Activated B cell treated with CpG ODN at 0.5 μM for 24 hours (primary cell): ENCODE measurements around the gene AK9. TPM values are rescaled to one million over a fixed set of nuclear protein-coding genes. Genes with fewer than 3 reads are reported as not detected.
A peak's percentile ranks its signal among the peaks of the same experiment; 100 is the strongest.

Experiments
- ATAC-seq: fragments of 200-7000 bp; cut with Tn5 transposase; one replicate; pipeline ENCODE4 v1.10.0; 2021; ENCODE audit warnings: low read depth, mild to moderate bottlenecking, moderate library complexity
- CTCF ChIA-PET: fragments of 350-600 bp; sonication (Branson Sonifier 250); formaldehyde crosslinking; loops from one replicate; lab custom pipeline; 2021; ENCODE audit warnings: antibody characterized with exemption; lab: Charles Lee
- POLR2A ChIA-PET: fragments of 350-600 bp; sonication (Branson Sonifier 250); formaldehyde crosslinking; loops from one replicate; lab custom pipeline; 2021; ENCODE audit warnings: antibody characterized with exemption; lab: Charles Lee
- DNase-seq: peaks from one replicate; pipeline ENCODE4 v3.0.0; 2022
- H3K27ac Mint-ChIP-seq: one replicate; pipeline ENCODE4 v1.8.0; 2020; ENCODE audit warnings: mixed read lengths
- H3K27me3 Mint-ChIP-seq: one replicate; pipeline ENCODE4 v1.8.0; 2021; ENCODE audit warnings: mixed read lengths
- H3K36me3 Mint-ChIP-seq: one replicate; pipeline ENCODE4 v1.8.0; 2021; ENCODE audit warnings: low read depth, mixed read lengths
- H3K4me1 Mint-ChIP-seq: one replicate; pipeline ENCODE4 v1.8.0; 2021; ENCODE audit warnings: mixed read lengths
- H3K4me3 Mint-ChIP-seq: one replicate; pipeline ENCODE4 v1.8.0; 2020; ENCODE audit warnings: mild to moderate bottlenecking, mixed read lengths
- H3K9me3 Mint-ChIP-seq: one replicate; pipeline ENCODE4 v1.8.0; 2020; ENCODE audit warnings: mixed read lengths
- CTCF ChIP-seq: fragments of 200-600 bp; IDR thresholded peaks from one replicate; pipeline ENCODE4 v1.8.0; 2022; ENCODE audit warnings: antibody characterized with exemption, mild to moderate bottlenecking
- intact Hi-C: fragments of 100-400 bp; cut with micrococcal nuclease; formaldehyde crosslinking; loops from one replicate; pipeline ENCODE4 v1.15.1; 2024
- total RNA-seq: library from RNA; stranded (reverse); gene quantifications from 2 replicates; pipeline ENCODE4 v1.2.3, GENCODE V29; 2022

Gene AK9
- total RNA-seq, 1 donor from 2014 or later = 9.1 TPM

- H3K4me1 Mint-ChIP-seq = peaks cover 2% of the 10 kb centered on the region
- CTCF ChIA-PET = no interaction called here
- no peak overlapping the region for H3K4me3 Mint-ChIP-seq
- H3K9me3 Mint-ChIP-seq = peaks cover 3% of the 10 kb centered on the region
- no peak for DNase-seq
- H3K27ac Mint-ChIP-seq = no peak overlapping the region
- ATAC-seq = no peak
- intact Hi-C loops = no loop called here
- no peak for TF ChIP-seq CTCF
- POLR2A ChIA-PET = no interaction called here
- H3K27me3 Mint-ChIP-seq = no peaks in the 10 kb centered on the region
- H3K36me3 Mint-ChIP-seq = no peaks in the 10 kb centered on the region
Measured at GRCh38 chr6:109531446-109531845, 159.6 kb downstream of the AK9 start.

DNA sequence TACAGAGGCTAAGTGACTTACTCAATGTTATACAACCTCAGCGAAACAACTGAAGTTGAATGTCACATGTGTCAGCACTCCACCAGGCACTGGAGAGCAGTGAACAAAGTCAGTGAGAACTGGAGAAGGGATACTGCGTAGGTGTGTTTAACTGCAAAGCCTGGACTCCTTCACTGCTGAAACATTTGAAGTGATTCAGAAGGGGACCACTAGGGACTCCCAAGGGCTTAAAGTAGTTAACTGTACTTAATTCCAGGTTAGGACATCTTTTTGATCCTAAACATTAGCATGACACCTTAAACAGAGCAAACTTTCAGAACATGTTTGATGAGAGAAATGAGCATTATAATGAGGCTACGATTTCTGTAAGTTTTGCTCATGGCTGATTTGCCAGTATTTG is 163.0 kb downstream of the AK9 start:
- Mint-ChIP-seq H3K4me3 (no peak overlapping the region), H3K27me3 (no peaks in the 10 kb centered on the region), H3K4me1 (peaks cover 2% of the 10 kb centered on the region), H3K27ac (no peak overlapping the region), H3K9me3 (peaks cover 2% of the 10 kb centered on the region), H3K36me3 (peaks cover 4% of the 10 kb centered on the region)
- CTCF ChIA-PET = interaction anchor here (1.0 to 2.8 kb wide), 4 partner anchors 163 to 863 kb away, joined by 3 to 20 read pairs (median 9); partner anchors contain the start of genes AK9 and FIG4
- intact Hi-C loops = loop anchor here (1.0 to 5.0 kb wide), 5 partner anchors 163 to 863 kb away; partner anchors contain the start of genes AK9 and FIG4
- no peak for ATAC-seq
- no peak for TF ChIP-seq CTCF
- POLR2A ChIA-PET = no interaction called here
- no peak for DNase-seq

- ATAC-seq (peak; percentile 58), DNase-seq (peak; percentile 27)
- Mint-ChIP-seq H3K9me3 (peaks cover 2% of the 10 kb centered on the region), H3K27me3 (no peaks in the 10 kb centered on the region), H3K4me3 (no peak overlapping the region), H3K36me3 (peaks cover 4% of the 10 kb centered on the region), H3K4me1 (peaks cover 2% of the 10 kb centered on the region), H3K27ac (no peak overlapping the region)
- CTCF ChIA-PET = interaction anchor here (1.0 to 2.8 kb wide), 6 partner anchors 178 to 864 kb away, joined by 3 to 20 read pairs (median 9); no protein-coding TSS in a partner anchor
- intact Hi-C loops = loop anchor here (1.0 to 5.0 kb wide), 5 partner anchors 164 to 864 kb away; partner anchors contain the start of genes AK9 and FIG4
- no peak for TF ChIP-seq CTCF
- POLR2A ChIA-PET = no interaction called here
Measured at GRCh38 chr6:109526905-109527628, 163.9 kb downstream of the AK9 start.

DNA sequence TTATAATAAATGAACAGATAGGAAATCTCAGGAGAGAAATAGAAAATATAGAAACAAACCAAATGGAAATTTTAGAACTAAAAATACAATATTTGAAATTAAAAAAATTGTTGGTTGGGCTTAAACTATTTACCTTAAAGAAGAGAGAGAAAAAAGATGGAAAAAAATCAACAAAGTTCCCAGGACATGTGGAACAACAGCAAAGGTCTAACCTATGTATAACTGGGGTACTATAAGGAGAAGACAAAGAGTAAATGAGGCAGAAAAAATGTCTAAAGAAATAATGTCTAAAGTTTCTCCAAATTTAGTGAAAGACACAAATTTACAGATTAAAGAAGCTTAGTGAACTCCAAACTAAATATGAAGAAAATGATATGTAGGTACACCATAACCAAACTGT is 166.9 kb downstream of the AK9 start:
- intact Hi-C loops = no loop called here
- peaks cover 4% of the 10 kb centered on the region for H3K36me3 Mint-ChIP-seq
- DNase-seq (no peak), ATAC-seq (no peak)
- H3K9me3 Mint-ChIP-seq = peaks cover 4% of the 10 kb centered on the region
- TF ChIP-seq CTCF = no peak
- CTCF ChIA-PET = interaction anchor here (2.7 kb wide), 1 partner anchor 516 kb away, joined by 17 read pairs; no protein-coding TSS in a partner anchor
- no peak overlapping the region for H3K4me3 Mint-ChIP-seq
- H3K27me3 Mint-ChIP-seq = no peaks in the 10 kb centered on the region
- H3K27ac Mint-ChIP-seq = no peak overlapping the region
- POLR2A ChIA-PET = no interaction called here
- peaks cover 2% of the 10 kb centered on the region for H3K4me1 Mint-ChIP-seq

DNA sequence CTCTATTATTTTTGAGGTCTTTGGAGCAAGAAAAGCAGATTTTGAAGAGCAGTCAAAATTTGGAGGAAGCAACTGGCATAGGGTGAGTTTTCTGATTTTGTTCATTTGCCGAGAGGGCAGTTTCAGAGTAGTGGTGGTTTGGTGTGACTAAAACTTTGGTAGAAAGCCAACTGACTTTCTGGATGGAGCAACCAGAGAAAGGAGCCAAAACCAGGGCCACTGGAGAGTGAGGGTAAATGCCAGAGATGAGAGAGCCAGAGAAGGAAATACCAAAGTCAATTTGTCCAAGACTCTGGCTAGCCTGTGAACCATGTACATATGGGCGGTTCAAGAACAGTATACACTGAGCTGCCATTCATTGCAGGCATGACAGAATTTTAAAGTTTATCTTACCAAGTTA is 167.5 kb downstream of the AK9 start:
- Mint-ChIP-seq H3K4me1 (peaks cover 2% of the 10 kb centered on the region), H3K4me3 (no peak overlapping the region), H3K36me3 (peaks cover 4% of the 10 kb centered on the region), H3K27ac (no peak overlapping the region), H3K27me3 (no peaks in the 10 kb centered on the region), H3K9me3 (peaks cover 4% of the 10 kb centered on the region)
- ChIA-PET CTCF (no interaction called here), POLR2A (no interaction called here)
- no peak for TF ChIP-seq CTCF
- intact Hi-C loops = no loop called here
- no peak for DNase-seq
- no peak for ATAC-seq
